Measurements from ENCODE around the gene PRH2. TPM values are rescaled to one million over a fixed set of nuclear protein-coding genes. Genes with fewer than 3 reads are reported as not detected.

Gene PRH2
- total RNA-seq, 5 donors from 2014 or later (not counting 1 experiment from before 2014, with no cell fraction given): not detected

DNA sequence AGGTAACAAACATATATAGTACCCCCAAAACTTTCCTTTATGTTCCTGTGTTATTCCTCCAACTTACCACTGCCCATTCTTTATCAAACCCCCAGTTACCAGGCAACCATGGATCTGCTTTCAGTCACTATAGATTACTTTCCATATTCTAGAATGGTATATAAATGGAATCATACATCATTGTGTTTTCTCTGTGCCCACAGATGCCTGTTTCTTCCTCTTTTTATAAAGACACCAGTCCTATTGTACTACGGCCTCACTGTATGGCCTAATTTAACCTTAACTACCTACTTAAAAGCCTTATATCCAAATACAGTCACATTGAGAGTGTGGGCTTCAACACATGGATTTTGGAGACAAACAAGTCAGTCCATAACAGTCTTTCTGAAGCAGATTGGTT, 7.5 kb downstream of the PRH2 start:
- no peaks in the 10 kb centered on the region for H3K4me1 ChIP-seq (ENCODE audit: control insufficient read depth in 1 of 2, extremely low read depth in 1 of 2, insufficient read depth in 2 of 2, low read length in 2 of 2)
- no peak overlapping the region for H3K4me3 Mint-ChIP-seq
- H3K27ac ChIP-seq (ENCODE audit: low read length): no peak overlapping the region
- peaks cover 16% of the 10 kb centered on the region for H3K36me3 Mint-ChIP-seq
- H3K4me3 ChIP-seq (ENCODE audit: control insufficient read depth in 1 of 2, extremely low read depth in 1 of 2, low read length in 1 of 2): no peak overlapping the region
- POLR2A ChIA-PET: no interaction called here
- no peaks in the 10 kb centered on the region for H3K36me3 ChIP-seq (ENCODE audit: control insufficient read depth in 2 of 2, extremely low read depth in 1 of 2, insufficient read depth in 1 of 2, low read length in 1 of 2)
- ATAC-seq (replicated peaks in 1 of 4) (no peak), DNase-seq (no peak)
- no peaks in the 10 kb centered on the region for H3K9me3 ChIP-seq
- H3K4me1 Mint-ChIP-seq: peaks cover 0 to 2% (median under 1%) of the 10 kb centered on the region in 3 donors
- no peaks in the 10 kb centered on the region for H3K27me3 Mint-ChIP-seq
- H3K27ac Mint-ChIP-seq: no peak overlapping the region
- CTCF ChIA-PET: no interaction called here
- no peaks in the 10 kb centered on the region for H3K9me3 Mint-ChIP-seq
- H3K27me3 ChIP-seq (replicated peaks in 1 of 2; ENCODE audit: control insufficient read depth in 2 of 2, extremely low read depth in 1 of 2, insufficient read depth in 2 of 2, low read length in 1 of 2): no peaks in the 10 kb centered on the region
- no CpG with 5 or more reads among the region's 1 CpG for WGBS (ENCODE audit: insufficient coverage)

GRCh38 chr12:10939163-10939562, 10.1 kb downstream of the PRH2 start, which contains the start of gene TAS2R14:
TAS2R14 (minus strand) TSS chr12:10939263; CDS start chr12:10939207, 56 bp downstream.
- WGBS (ENCODE audit: insufficient coverage): 100% methylated on average over 1 of the region's 1 CpG
- Histone ChIP-seq H3K9me3 (no peaks in the 10 kb centered on the region), H3K27me3 (replicated peaks in 1 of 2; ENCODE audit: control insufficient read depth in 2 of 2, extremely low read depth in 1 of 2, insufficient read depth in 2 of 2, low read length in 1 of 2) (no peaks in the 10 kb centered on the region), H3K4me3 (ENCODE audit: control insufficient read depth in 1 of 2, extremely low read depth in 1 of 2, low read length in 1 of 2) (no peak within 1 kb of the TSS), H3K36me3 (ENCODE audit: control insufficient read depth in 2 of 2, extremely low read depth in 1 of 2, insufficient read depth in 1 of 2, low read length in 1 of 2) (no peaks in the 10 kb centered on the region), H3K27ac (ENCODE audit: low read length) (no peak within 1 kb of the TSS), H3K4me1 (ENCODE audit: control insufficient read depth in 1 of 2, extremely low read depth in 1 of 2, insufficient read depth in 2 of 2, low read length in 2 of 2) (no peaks in the 10 kb centered on the region)
- Mint-ChIP-seq H3K36me3 (peaks cover 12% of the 10 kb centered on the region), H3K27me3 (no peaks in the 10 kb centered on the region), H3K27ac (no peak within 1 kb of the TSS), H3K4me1 (peaks cover 0 to 6% (median 6%) of the 10 kb centered on the region in 3 donors), H3K9me3 (no peaks in the 10 kb centered on the region), H3K4me3 (no peak within 1 kb of the TSS)
- ChIA-PET CTCF (no interaction called here), POLR2A (interaction anchor here in 1 of 2 donors (0.7 kb wide), 1 partner anchor 25 kb away, joined by 5 read pairs; no protein-coding TSS in a partner anchor)
- no peak for DNase-seq
- ATAC-seq (replicated peaks in 1 of 4): no peak

DNA sequence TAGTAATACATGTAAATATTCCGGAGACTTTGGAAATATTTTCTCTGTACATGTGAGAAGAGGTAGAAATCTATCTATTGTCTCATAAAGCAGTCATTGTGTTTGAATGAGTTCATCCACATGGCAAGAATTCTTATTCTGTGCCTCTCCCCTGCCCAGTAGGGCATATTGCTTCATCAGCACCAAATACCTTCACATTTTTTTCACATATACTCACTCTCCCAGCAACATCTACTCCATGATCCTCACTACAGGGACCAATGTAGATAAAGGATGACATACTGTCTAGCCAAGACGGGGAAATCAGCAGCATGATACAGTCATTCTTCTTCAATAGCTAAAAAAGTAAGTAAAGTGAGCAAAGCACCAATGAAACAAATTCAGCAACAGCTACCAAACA, 11.4 kb downstream of the PRH2 start:
- no peaks in the 10 kb centered on the region for H3K9me3 Mint-ChIP-seq
- WGBS (ENCODE audit: insufficient coverage): no CpG with 5 or more reads among the region's 2 CpGs
- CTCF ChIA-PET: no interaction called here

GRCh38 chr12:10941369-10941768, 12.3 kb downstream of the PRH2 start:
- no peaks in the 10 kb centered on the region for H3K27me3 ChIP-seq (replicated peaks in 1 of 2; ENCODE audit: control insufficient read depth in 2 of 2, extremely low read depth in 1 of 2, insufficient read depth in 2 of 2, low read length in 1 of 2)
- H3K9me3 ChIP-seq: no peaks in the 10 kb centered on the region
- H3K36me3 Mint-ChIP-seq: peaks cover 17% of the 10 kb centered on the region
- no peak overlapping the region for H3K4me3 ChIP-seq (ENCODE audit: control insufficient read depth in 1 of 2, extremely low read depth in 1 of 2, low read length in 1 of 2)
- POLR2A ChIA-PET: no interaction called here
- H3K27ac Mint-ChIP-seq: no peak overlapping the region
- peaks cover 0 to 6% (median 6%) of the 10 kb centered on the region in 3 donors for H3K4me1 Mint-ChIP-seq
- no peak overlapping the region for H3K27ac ChIP-seq (ENCODE audit: low read length)
- CTCF ChIA-PET: no interaction called here
- no peak for ATAC-seq (replicated peaks in 1 of 4)
- no peaks in the 10 kb centered on the region for H3K4me1 ChIP-seq (ENCODE audit: control insufficient read depth in 1 of 2, extremely low read depth in 1 of 2, insufficient read depth in 2 of 2, low read length in 2 of 2)
- no peaks in the 10 kb centered on the region for H3K36me3 ChIP-seq (ENCODE audit: control insufficient read depth in 2 of 2, extremely low read depth in 1 of 2, insufficient read depth in 1 of 2, low read length in 1 of 2)
- no peaks in the 10 kb centered on the region for H3K27me3 Mint-ChIP-seq
- no peak overlapping the region for H3K4me3 Mint-ChIP-seq
- no peaks in the 10 kb centered on the region for H3K9me3 Mint-ChIP-seq
- DNase-seq: no peak

More for the DNA sequence above, 11.4 kb downstream of the PRH2 start:
- H3K27ac ChIP-seq (ENCODE audit: low read length): no peak overlapping the region
- ATAC-seq (replicated peaks in 1 of 4) (no peak), DNase-seq (no peak)
- H3K27me3 Mint-ChIP-seq: no peaks in the 10 kb centered on the region
- POLR2A ChIA-PET: no interaction called here
- no peaks in the 10 kb centered on the region for H3K27me3 ChIP-seq (replicated peaks in 1 of 2; ENCODE audit: control insufficient read depth in 2 of 2, extremely low read depth in 1 of 2, insufficient read depth in 2 of 2, low read length in 1 of 2)
- H3K9me3 ChIP-seq: no peaks in the 10 kb centered on the region
- peaks cover 0 to 6% (median 6%) of the 10 kb centered on the region in 3 donors for H3K4me1 Mint-ChIP-seq
- H3K4me3 ChIP-seq (ENCODE audit: control insufficient read depth in 1 of 2, extremely low read depth in 1 of 2, low read length in 1 of 2): no peak overlapping the region
- peaks cover 15% of the 10 kb centered on the region for H3K36me3 Mint-ChIP-seq
- H3K36me3 ChIP-seq (ENCODE audit: control insufficient read depth in 2 of 2, extremely low read depth in 1 of 2, insufficient read depth in 1 of 2, low read length in 1 of 2): no peaks in the 10 kb centered on the region
- no peaks in the 10 kb centered on the region for H3K4me1 ChIP-seq (ENCODE audit: control insufficient read depth in 1 of 2, extremely low read depth in 1 of 2, insufficient read depth in 2 of 2, low read length in 2 of 2)
- no peak overlapping the region for H3K4me3 Mint-ChIP-seq
- H3K27ac Mint-ChIP-seq: no peak overlapping the region

- ChIA-PET CTCF (no interaction called here), POLR2A (no interaction called here)
- Histone ChIP-seq H3K27ac (ENCODE audit: low read length) (no peak overlapping the region), H3K27me3 (replicated peaks in 1 of 2; ENCODE audit: control insufficient read depth in 2 of 2, extremely low read depth in 1 of 2, insufficient read depth in 2 of 2, low read length in 1 of 2) (no peaks in the 10 kb centered on the region), H3K9me3 (no peaks in the 10 kb centered on the region), H3K36me3 (ENCODE audit: control insufficient read depth in 2 of 2, extremely low read depth in 1 of 2, insufficient read depth in 1 of 2, low read length in 1 of 2) (no peaks in the 10 kb centered on the region), H3K4me1 (ENCODE audit: control insufficient read depth in 1 of 2, extremely low read depth in 1 of 2, insufficient read depth in 2 of 2, low read length in 2 of 2) (no peaks in the 10 kb centered on the region), H3K4me3 (ENCODE audit: control insufficient read depth in 1 of 2, extremely low read depth in 1 of 2, low read length in 1 of 2) (no peak overlapping the region)
- H3K27me3 Mint-ChIP-seq: no peaks in the 10 kb centered on the region
- H3K4me1 Mint-ChIP-seq: peaks cover 0 to 6% (median 6%) of the 10 kb centered on the region in 3 donors
- 70% methylated on average over 4 of the region's 4 CpGs for WGBS (ENCODE audit: insufficient coverage)
- DNase-seq (no peak), ATAC-seq (replicated peaks in 1 of 4) (peak in 2 of 4 experiments; percentile 19 to 31)
- no peak overlapping the region for H3K4me3 Mint-ChIP-seq
- H3K27ac Mint-ChIP-seq: peak overlapping the region in 1 of 2 donors; percentile 12
- peaks cover 20% of the 10 kb centered on the region for H3K36me3 Mint-ChIP-seq
- H3K9me3 Mint-ChIP-seq: peaks cover 2 to 5% (median 4%) of the 10 kb centered on the region in 3 donors
These were observed 13.0 kb downstream of the PRH2 start for GRCh38 chr12:10941916-10942607.

DNA sequence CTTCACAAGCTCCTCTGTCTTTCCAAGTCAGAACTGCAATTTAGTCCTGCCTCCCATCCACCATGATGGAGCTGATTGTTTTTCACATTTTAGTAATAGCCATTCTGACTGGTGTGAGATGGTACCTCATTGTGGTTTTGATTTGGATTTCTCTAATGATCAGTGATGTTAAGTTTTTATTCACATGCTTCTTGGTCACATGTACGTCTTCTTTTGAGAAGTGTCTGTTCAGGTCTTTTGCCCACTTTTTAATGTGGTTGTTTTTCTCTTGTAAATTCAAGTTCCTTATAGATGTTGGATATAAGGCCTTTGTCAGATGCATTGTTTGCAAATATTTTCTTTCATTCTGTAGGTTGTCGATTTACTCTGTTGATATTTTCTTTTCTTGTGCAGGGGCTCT, 14.1 kb downstream of the PRH2 start:
- H3K27me3 Mint-ChIP-seq: no peaks in the 10 kb centered on the region
- H3K4me1 Mint-ChIP-seq: peaks cover 0 to 6% (median 6%) of the 10 kb centered on the region in 3 donors
- H3K27ac Mint-ChIP-seq: no peak overlapping the region
- CTCF ChIA-PET: no interaction called here
- no peak for DNase-seq
- WGBS (ENCODE audit: insufficient coverage): no CpG with 5 or more reads among the region's 2 CpGs
- H3K9me3 Mint-ChIP-seq: peaks cover 5 to 13% (median 12%) of the 10 kb centered on the region in 3 donors
- Histone ChIP-seq H3K27me3 (replicated peaks in 1 of 2; ENCODE audit: control insufficient read depth in 2 of 2, extremely low read depth in 1 of 2, insufficient read depth in 2 of 2, low read length in 1 of 2) (no peaks in the 10 kb centered on the region), H3K36me3 (ENCODE audit: control insufficient read depth in 2 of 2, extremely low read depth in 1 of 2, insufficient read depth in 1 of 2, low read length in 1 of 2) (no peaks in the 10 kb centered on the region), H3K27ac (ENCODE audit: low read length) (no peak overlapping the region), H3K9me3 (no peaks in the 10 kb centered on the region), H3K4me1 (ENCODE audit: control insufficient read depth in 1 of 2, extremely low read depth in 1 of 2, insufficient read depth in 2 of 2, low read length in 2 of 2) (no peaks in the 10 kb centered on the region), H3K4me3 (ENCODE audit: control insufficient read depth in 1 of 2, extremely low read depth in 1 of 2, low read length in 1 of 2) (no peak overlapping the region)
- POLR2A ChIA-PET: interaction anchor here in 1 of 2 donors (0.5 kb wide), 1 partner anchor 381 kb away, joined by 4 read pairs; no protein-coding TSS in a partner anchor
- peaks cover 28% of the 10 kb centered on the region for H3K36me3 Mint-ChIP-seq
- no peak for ATAC-seq (replicated peaks in 1 of 4)
- H3K4me3 Mint-ChIP-seq: no peak overlapping the region
